SK-N-SH (cell line): ENCODE data around the gene SLC47A1. TPM values are rescaled to one million over a fixed set of nuclear protein-coding genes. Genes with fewer than 3 reads are reported as not detected.

ENCODE experiments used
- CTCF ChIA-PET: fragments of 300-600, 350-600 bp; formaldehyde crosslinking; extraction: SDS; loops from one replicate; lab custom pipeline; 2021; lab: Yijun Ruan, JAX
- POLR2A ChIA-PET: fragments of 350-600 bp; sonication (Branson Sonifier 250); formaldehyde crosslinking; extraction: SDS; loops from one replicate; lab custom pipeline; 2020; ENCODE audit warnings: antibody characterized with exemption, inconsistent platforms; lab: Yijun Ruan, JAX
- DNase-seq: peaks from one replicate; pipeline ENCODE4 v3.0.0; 2012
- H2AFZ ChIP-seq: fragments of 200-600 bp; sonication (generic); 2 replicates; pipeline ENCODE4 v1.8.1; 2016; ENCODE audit warnings: antibody characterized with exemption, mild to moderate bottlenecking, low read depth
- H3F3A ChIP-seq: fragments of 200-600 bp; sonication (generic); replicated peaks from 2 replicates; pipeline ENCODE3; 2016; ENCODE audit warnings: antibody characterized with exemption, mild to moderate bottlenecking; ENCODE audit not compliant: insufficient read depth
- H3K27ac ChIP-seq, 2 experiments: fragments of 200-500 bp in 1 of 2; fragments of 200-600 bp in 1 of 2; sonication (Bioruptor generic) in 1 of 2; sonication (generic), shearing (Covaris generic) in 1 of 2; 2 replicates each; pipeline versions ENCODE4 v1.5.1 to v1.6.1; 2014 to 2016; ENCODE audit warnings: low read depth in 2 of 2, inconsistent platforms in 1 of 2, low read length in 1 of 2, mild to moderate bottlenecking in 1 of 2, mixed read lengths in 1 of 2
- H3K27me3 ChIP-seq: fragments of 200-600 bp; sonication (generic), shearing (Covaris generic); 2 replicates; pipeline ENCODE4 v1.6.1; 2016; ENCODE audit warnings: mixed run types; ENCODE audit not compliant: insufficient read depth
- H3K36me3 ChIP-seq, 2 experiments: fragments of 200-500 bp in 1 of 2; fragments of 200-600 bp in 1 of 2; sonication (Bioruptor generic) in 1 of 2; sonication (generic) in 1 of 2; replicated peaks in 1 of 2; 2 replicates each; pipeline versions ENCODE3 to v1.5.1; 2014 to 2016; ENCODE audit warnings: low read length in 1 of 2, mild to moderate bottlenecking in 1 of 2; ENCODE audit not compliant: insufficient read depth in 2 of 2, control insufficient read depth in 1 of 2
- H3K4me1 ChIP-seq, 2 experiments: fragments of 200-500 bp in 1 of 2; fragments of 200-600 bp in 1 of 2; sonication (Bioruptor generic) in 1 of 2; sonication (generic), shearing (Covaris generic) in 1 of 2; 2 replicates each; pipeline versions ENCODE4 v1.5.1 to v1.6.1; 2014 to 2016; ENCODE audit warnings: low read depth in 1 of 2, low read length in 1 of 2, mixed run types in 1 of 2; ENCODE audit not compliant: insufficient read depth in 2 of 2, control insufficient read depth in 1 of 2
- H3K4me2 ChIP-seq: fragments of 200-600 bp; sonication (generic), shearing (Covaris generic); 2 replicates; pipeline ENCODE4 v1.6.1; 2017; ENCODE audit warnings: mixed run types
- H3K4me3 ChIP-seq, 2 experiments: fragments of 200-500 bp in 1 of 2; fragments of 200-600 bp in 1 of 2; sonication (Bioruptor generic) in 1 of 2; sonication (generic), shearing (Covaris generic) in 1 of 2; 2 replicates each; pipeline versions ENCODE4 v1.5.1 to v1.8.1; 2014 to 2016; ENCODE audit warnings: low read depth in 2 of 2, inconsistent platforms in 1 of 2, low read length in 1 of 2, mild to moderate bottlenecking in 1 of 2, mixed read lengths in 1 of 2, moderate library complexity in 1 of 2
- H3K79me2 ChIP-seq: fragments of 200-600 bp; sonication (generic); 2 replicates; pipeline ENCODE4 v1.8.1; 2017; ENCODE audit warnings: mild to moderate bottlenecking; ENCODE audit not compliant: insufficient read depth
- H3K9ac ChIP-seq: fragments of 200-600 bp; sonication (generic); 2 replicates; pipeline ENCODE4 v1.6.1; 2017; ENCODE audit warnings: mixed run types
- H3K9me2 ChIP-seq: fragments of 200-600 bp; sonication (generic); 2 replicates; pipeline ENCODE4 v1.6.1; 2017; ENCODE audit warnings: mixed run types
- H3K9me3 ChIP-seq: fragments of 200-600 bp; sonication (generic); 2 replicates; pipeline ENCODE4 v1.6.1; 2017; ENCODE audit warnings: mixed run types, mild to moderate bottlenecking, moderate library complexity
- H4K20me1 ChIP-seq: fragments of 200-600 bp; sonication (generic); 2 replicates; pipeline ENCODE4 v1.6.1; 2017; ENCODE audit warnings: mild to moderate bottlenecking, mixed run types; ENCODE audit not compliant: insufficient read depth
- MEF2A ChIP-seq: IDR thresholded peaks from 2 replicates; pipeline ENCODE4 v1.4.0; 2012; ENCODE audit warnings: low read depth, borderline replicate concordance
- MXI1 ChIP-seq: IDR thresholded peaks from 2 replicates; pipeline ENCODE4 v1.6.1; 2012; ENCODE audit warnings: mild to moderate bottlenecking, low read depth, low read length, improper control_type of control experiment
- NFIC ChIP-seq: IDR thresholded peaks from 2 replicates; pipeline ENCODE4 v1.4.0; 2012; ENCODE audit warnings: borderline replicate concordance
- RCOR1 ChIP-seq: fragments of 150-350 bp; IDR thresholded peaks from 2 replicates; pipeline ENCODE4 v1.6.1; 2017; ENCODE audit warnings: antibody characterized with exemption, low read length
- REST ChIP-seq: IDR thresholded peaks from 2 replicates; pipeline ENCODE4 v1.6.1; 2012; ENCODE audit warnings: mild to moderate bottlenecking, low read depth, low read length, moderate library complexity
- TCF12 ChIP-seq: IDR thresholded peaks from 2 replicates; pipeline ENCODE4 v1.4.0; 2012
- USF1 ChIP-seq: IDR thresholded peaks from 2 replicates; pipeline ENCODE4 v1.4.0; 2012; ENCODE audit warnings: low read depth, borderline replicate concordance
- USF2 ChIP-seq: fragments of 150-350 bp; IDR thresholded peaks from 2 replicates; pipeline ENCODE4 v1.6.1; 2017; ENCODE audit warnings: antibody characterized with exemption, low read length, low read depth, borderline replicate concordance
- WGBS: methylation state at CpG from one replicate; pipeline ENCODE4 v1.1.6; 2017; ENCODE audit warnings: low lambda C conversion rate; 5-methylcytosine and 5-hydroxymethylcytosine counted together
- polyA plus RNA-seq, 3 experiments: library from polyadenylated mRNA; depleted of rRNA; stranded (reverse); fragments of >200 nt; gene quantifications; 2 replicates each; pipeline ENCODE4 v1.2.3, GENCODE V29; 2012

The SLC47A1 gene
- polyA plus RNA-seq, 1 of the 3 experiments (the other 2 are of a cell fraction): 3.5 TPM

- DNase-seq: no peak
- no peaks in the 10 kb centered on the region for H3F3A ChIP-seq
- H3K9ac ChIP-seq: no peak overlapping the region
- H3K27me3 ChIP-seq: no peaks in the 10 kb centered on the region
- no peaks in the 10 kb centered on the region for H4K20me1 ChIP-seq
- H3K79me2 ChIP-seq: no peaks in the 10 kb centered on the region
- no peak overlapping the region for H3K27ac ChIP-seq
- ChIA-PET POLR2A (no interaction called here), CTCF (interaction anchor here (0.7 to 1.3 kb wide), 5 partner anchors 10 to 199 kb away, joined by 3 to 4 read pairs (median 3); no protein-coding TSS in a partner anchor)
- TF ChIP-seq MEF2A: no peak
- no peak for TF ChIP-seq REST
- H3K4me2 ChIP-seq: no peak overlapping the region
- no peaks in the 10 kb centered on the region; a peak in 1 of 4 replicates for H3K4me1 ChIP-seq
- H3K36me3 ChIP-seq: no peaks in the 10 kb centered on the region
- no peak overlapping the region for H2AFZ ChIP-seq
- 86% methylated on average over 15 of the region's 23 CpGs for WGBS
- no peak overlapping the region for H3K4me3 ChIP-seq
- H3K9me2 ChIP-seq: no peaks in the 10 kb centered on the region
- no peaks in the 10 kb centered on the region for H3K9me3 ChIP-seq
These were observed 33.8 kb downstream of the SLC47A1 start for GRCh38 chr17:19567216-19568015.

DNA sequence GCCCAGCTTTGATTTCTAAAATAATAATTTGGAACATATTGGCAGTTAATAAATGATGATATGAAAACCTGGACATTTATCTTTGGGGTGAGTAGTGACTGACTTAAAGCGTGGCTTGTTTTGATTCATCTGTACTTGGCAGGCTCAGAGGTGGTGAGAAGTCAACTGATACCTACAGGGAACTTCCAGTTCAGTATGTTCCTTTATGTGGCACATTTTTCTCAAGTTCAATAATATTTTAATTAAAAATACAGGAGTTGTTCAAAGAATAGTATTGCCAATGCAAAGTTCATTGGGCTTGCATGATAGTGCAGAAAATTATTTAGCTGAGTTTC is 34.3 kb downstream of the SLC47A1 start:
- no peaks in the 10 kb centered on the region for H3K79me2 ChIP-seq
- CTCF ChIA-PET: interaction anchor here (0.7 to 1.3 kb wide), 5 partner anchors 10 to 199 kb away, joined by 3 to 4 read pairs (median 3); no protein-coding TSS in a partner anchor
- no peak for TF ChIP-seq USF1
- no peak for TF ChIP-seq RCOR1
- TF ChIP-seq TCF12: no peak
- no peak for TF ChIP-seq USF2
- no peak for TF ChIP-seq NFIC
- TF ChIP-seq MXI1: no peak
- no peak for TF ChIP-seq REST

More for the DNA sequence above, 34.3 kb downstream of the SLC47A1 start:
- Histone ChIP-seq H3F3A (no peaks in the 10 kb centered on the region), H3K9me2 (no peaks in the 10 kb centered on the region), H3K9ac (no peak overlapping the region), H3K4me1 (no peaks in the 10 kb centered on the region; a peak in 1 of 4 replicates), H3K27me3 (no peaks in the 10 kb centered on the region), H3K4me3 (no peak overlapping the region), H3K27ac (no peak overlapping the region), H3K4me2 (no peak overlapping the region), H3K36me3 (no peaks in the 10 kb centered on the region), H3K9me3 (no peaks in the 10 kb centered on the region), H2AFZ (no peak overlapping the region), H4K20me1 (no peaks in the 10 kb centered on the region)
- no peak for DNase-seq
- 94% methylated on average over 1 of the region's 1 CpG for WGBS
- POLR2A ChIA-PET: no interaction called here
